Measurements from ENCODE around the gene TLNRD1. TPM values are rescaled to one million over a fixed set of nuclear protein-coding genes. Genes with fewer than 3 reads are reported as not detected.

Gene TLNRD1
- total RNA-seq, 1 experiment from 2014 or later: 22.5 TPM

- peaks cover 0 to 6% of the 10 kb centered on the region in 2 experiments; a peak in 1 of 4 replicates for H3K4me1 ChIP-seq (ENCODE audit: control insufficient read depth in 1 of 2, insufficient read depth in 2 of 2, low read length in 2 of 2)
- no peaks in the 10 kb centered on the region for H3K27me3 ChIP-seq (ENCODE audit: insufficient read depth, low read length)
- ATAC-seq: no peak
- intact Hi-C loops (cut with micrococcal nuclease): no loop called here
- BruUV-seq (replicated peaks): no TSS peak
- RAD21 ChIA-PET (ENCODE audit: low non-redundant PET in 1 of 2, low total read pairs in 2 of 2, uncharacterized antibody in 2 of 2, unreplicated experiment in 2 of 2): no interaction called here
- no peak overlapping the region for H2AFZ ChIP-seq (ENCODE audit: low read depth, low read length, poor library complexity, severe bottlenecking)
- CTCF ChIA-PET: no interaction called here
- TF ChIP-seq RAD21 (IDR thresholded peaks at IDR 0.05; ENCODE audit: low read depth): no peak
- H3K4me3 ChIP-seq (replicated peaks in 1 of 2; ENCODE audit: low read depth in 1 of 2, low read length in 2 of 2): no peak overlapping the region
- H3K27ac ChIP-seq (ENCODE audit: low read depth, low read length): no peak overlapping the region
- H3K9me3 ChIP-seq (ENCODE audit: control insufficient read depth in 1 of 2, insufficient read depth in 1 of 2, low read depth in 1 of 2, low read length in 2 of 2): peaks cover 0 to 9% of the 10 kb centered on the region in 2 experiments; a peak in 1 of 4 replicates
- H3K4me2 ChIP-seq (ENCODE audit: low read length): no peak overlapping the region
- H3K36me3 ChIP-seq (ENCODE audit: control insufficient read depth in 1 of 2, insufficient read depth in 2 of 2, low read length in 2 of 2): no peaks in the 10 kb centered on the region
- H3K9ac ChIP-seq (ENCODE audit: low read length): no peak overlapping the region
- no peak for DNase-seq (ENCODE audit: low read depth, low spot score)
- H3K9me2 ChIP-seq (ENCODE audit: insufficient read depth): no peaks in the 10 kb centered on the region
- no peaks in the 10 kb centered on the region for H3K79me2 ChIP-seq (ENCODE audit: insufficient read depth, low read length)
- H4K20me1 ChIP-seq (ENCODE audit: insufficient read depth): no peaks in the 10 kb centered on the region
- POLR2A ChIA-PET: no interaction called here
Observed at GRCh38 chr15:81031203-81031602, 30.5 kb downstream of the TLNRD1 start.

DNA sequence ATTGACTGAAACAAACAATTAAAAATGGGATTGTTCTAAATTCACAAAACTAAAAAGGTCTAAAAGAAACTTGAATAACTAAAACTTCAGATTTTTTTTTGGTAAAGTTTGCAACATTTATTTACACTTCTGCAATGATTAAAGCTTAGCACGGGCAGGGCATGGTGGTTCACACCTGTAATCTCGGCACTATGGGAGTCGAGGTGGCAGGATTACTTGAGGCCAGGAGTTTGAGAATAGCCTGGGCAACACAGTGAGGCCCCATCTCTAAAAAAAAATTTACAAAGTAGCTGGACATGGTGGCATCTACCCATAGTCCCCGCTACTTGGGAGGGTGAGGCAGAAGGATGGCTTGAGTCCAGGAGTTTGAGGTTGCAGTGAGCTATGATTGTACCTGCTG, 31.6 kb downstream of the TLNRD1 start:
- DNase-seq (ENCODE audit: low read depth, low spot score) (no peak), ATAC-seq (no peak)
- peaks cover 0 to 9% of the 10 kb centered on the region in 2 experiments; a peak in 1 of 4 replicates for H3K9me3 ChIP-seq (ENCODE audit: control insufficient read depth in 1 of 2, insufficient read depth in 1 of 2, low read depth in 1 of 2, low read length in 2 of 2)
- peaks cover 0 to 6% of the 10 kb centered on the region in 2 experiments; a peak in 1 of 4 replicates for H3K4me1 ChIP-seq (ENCODE audit: control insufficient read depth in 1 of 2, insufficient read depth in 2 of 2, low read length in 2 of 2)
- no peak overlapping the region for H3K27ac ChIP-seq (ENCODE audit: low read depth, low read length)
- no TSS peak for BruUV-seq (replicated peaks)
- no peaks in the 10 kb centered on the region for H3K79me2 ChIP-seq (ENCODE audit: insufficient read depth, low read length)
- RAD21 ChIA-PET (ENCODE audit: low non-redundant PET in 1 of 2, low total read pairs in 2 of 2, uncharacterized antibody in 2 of 2, unreplicated experiment in 2 of 2): no interaction called here
- no peaks in the 10 kb centered on the region for H3K27me3 ChIP-seq (ENCODE audit: insufficient read depth, low read length)
- H3K9ac ChIP-seq (ENCODE audit: low read length): no peak overlapping the region
- no peaks in the 10 kb centered on the region for H3K9me2 ChIP-seq (ENCODE audit: insufficient read depth)
- POLR2A ChIA-PET: no interaction called here
- H2AFZ ChIP-seq (ENCODE audit: low read depth, low read length, poor library complexity, severe bottlenecking): no peak overlapping the region
- no peaks in the 10 kb centered on the region for H3K36me3 ChIP-seq (ENCODE audit: control insufficient read depth in 1 of 2, insufficient read depth in 2 of 2, low read length in 2 of 2)
- no peak overlapping the region for H3K4me2 ChIP-seq (ENCODE audit: low read length)
- no peak for TF ChIP-seq CEBPB (IDR thresholded peaks at IDR 0.05; ENCODE audit: low read depth)
- TF ChIP-seq POLR2A (IDR thresholded peaks at IDR 0.05; ENCODE audit: borderline replicate concordance, extremely low read depth, insufficient read depth, insufficient read length): no peak
- TF ChIP-seq REST (IDR thresholded peaks at IDR 0.05; ENCODE audit: low read depth): no peak
- no peak for TF ChIP-seq CBX3 (IDR thresholded peaks at IDR 0.05; ENCODE audit: low read depth)
- TF ChIP-seq SP1 (IDR thresholded peaks at IDR 0.05; ENCODE audit: low read depth): no peak
- H4K20me1 ChIP-seq (ENCODE audit: insufficient read depth): no peaks in the 10 kb centered on the region
- CTCF ChIA-PET: no interaction called here
- intact Hi-C loops (cut with micrococcal nuclease): no loop called here
- no peak overlapping the region for H3K4me3 ChIP-seq (replicated peaks in 1 of 2; ENCODE audit: low read depth in 1 of 2, low read length in 2 of 2)

Measured in HCT116 (cell line).